ENCODE data around the gene BTBD16. TPM values are rescaled to one million over a fixed set of nuclear protein-coding genes. Genes with fewer than 3 reads are reported as not detected.

BTBD16 gene
- total and polyA plus RNA-seq, 7 experiments from 2014 or later = not detected

- POLR2A ChIA-PET = no interaction called here
- Histone ChIP-seq H3K36me3 (ENCODE audit: control insufficient read depth in 2 of 3, insufficient read depth in 3 of 3, low read length in 3 of 3) (no peaks in the 10 kb centered on the region), H3K4me3 (ENCODE audit: low read length) (no peak overlapping the region), H3K27ac (ENCODE audit: low read depth, low read length) (no peak overlapping the region), H3K4me1 (ENCODE audit: control insufficient read depth in 2 of 2, insufficient read depth in 2 of 2, low read length in 2 of 2) (no peaks in the 10 kb centered on the region), H3K9me3 (ENCODE audit: control insufficient read depth in 2 of 3, low read length in 3 of 3) (no peaks in the 10 kb centered on the region), H3K27me3 (ENCODE audit: control insufficient read depth in 2 of 2, insufficient read depth in 2 of 2, low read length in 2 of 2) (no peaks in the 10 kb centered on the region)
- Mint-ChIP-seq H3K27ac (no peak overlapping the region), H3K36me3 (peaks cover 0 to 5% (median 0%) of the 10 kb centered on the region in 5 donors), H3K9me3 (peaks cover 0 to 28% (median 15%) of the 10 kb centered on the region in 11 donors), H3K4me1 (no peaks in the 10 kb centered on the region), H3K27me3 (peaks cover 5 to 30% (median 20%) of the 10 kb centered on the region in 5 donors), H3K4me3 (no peak overlapping the region)
- no peak for ATAC-seq
- CTCF ChIA-PET = interaction anchor here (0.5 to 1.3 kb wide), 2 partner anchors 9 to 38 kb away, joined by 3 to 5 read pairs; no protein-coding TSS in a partner anchor
- intact Hi-C loops (cut with micrococcal nuclease) = no loop called here
- no peak for DNase-seq
These were observed 12.0 kb upstream of the BTBD16 start for GRCh38 chr10:122259075-122259466.

DNA sequence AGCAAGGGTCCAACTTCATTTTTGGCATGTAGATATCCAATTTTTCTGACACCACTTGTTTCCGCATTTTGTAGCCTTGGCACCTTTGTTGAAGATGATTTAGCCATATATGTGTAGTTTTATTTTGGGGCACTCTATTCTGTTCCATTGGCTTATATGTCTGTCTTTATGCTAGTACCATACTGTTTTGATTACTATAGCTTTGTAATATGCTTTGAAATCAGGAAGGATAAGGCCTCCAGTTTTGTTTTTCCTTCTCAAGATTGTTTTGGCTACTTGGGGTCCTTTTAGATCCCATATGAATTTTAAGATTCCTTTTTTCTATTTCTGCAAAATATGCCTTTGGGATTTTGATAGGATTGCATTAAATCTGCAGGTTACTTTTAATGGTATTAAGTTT is 9.5 kb upstream of the BTBD16 start:
- no peaks in the 10 kb centered on the region for H3K4me1 ChIP-seq (ENCODE audit: control insufficient read depth in 2 of 2, insufficient read depth in 2 of 2, low read length in 2 of 2)
- Mint-ChIP-seq H3K4me3 (no peak overlapping the region), H3K9me3 (peaks cover 0 to 33% (median 16%) of the 10 kb centered on the region in 11 donors), H3K4me1 (no peaks in the 10 kb centered on the region), H3K36me3 (peaks cover 0 to 5% (median 0%) of the 10 kb centered on the region in 5 donors), H3K27ac (no peak overlapping the region), H3K27me3 (peaks cover 5 to 46% (median 29%) of the 10 kb centered on the region in 5 donors)
- no peak for DNase-seq
- H3K36me3 ChIP-seq (ENCODE audit: control insufficient read depth in 2 of 3, insufficient read depth in 3 of 3, low read length in 3 of 3) = no peaks in the 10 kb centered on the region
- no peak overlapping the region for H3K4me3 ChIP-seq (ENCODE audit: low read length)
- intact Hi-C loops (cut with micrococcal nuclease) = no loop called here
- POLR2A ChIA-PET = no interaction called here
- no peak for ATAC-seq
- no peaks in the 10 kb centered on the region for H3K27me3 ChIP-seq (ENCODE audit: control insufficient read depth in 2 of 2, insufficient read depth in 2 of 2, low read length in 2 of 2)
- no peak overlapping the region for H3K27ac ChIP-seq (ENCODE audit: low read depth, low read length)
- H3K9me3 ChIP-seq (ENCODE audit: control insufficient read depth in 2 of 3, low read length in 3 of 3) = no peaks in the 10 kb centered on the region
- CTCF ChIA-PET = no interaction called here

DNA sequence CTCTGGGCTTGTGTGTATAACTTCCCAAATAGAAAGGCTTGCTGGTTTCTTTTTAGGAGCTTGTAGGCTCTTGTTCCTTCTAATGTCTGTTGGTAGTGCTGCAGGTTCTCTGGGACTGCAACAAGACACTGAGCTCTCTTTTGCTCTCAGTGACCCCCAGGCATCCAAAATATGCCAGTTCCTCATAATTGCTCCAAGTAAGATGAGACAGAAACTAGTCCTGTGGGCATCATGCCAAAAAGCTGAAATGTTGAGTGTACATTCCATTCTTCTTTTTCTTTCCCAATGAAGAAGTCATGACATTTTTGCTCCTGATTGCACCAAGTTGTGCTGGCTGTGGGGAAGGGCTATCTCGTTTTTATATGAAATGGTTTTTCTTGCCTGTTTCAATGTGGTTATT is 7.1 kb upstream of the BTBD16 start:
- ATAC-seq = no peak
- H3K4me3 ChIP-seq (ENCODE audit: low read length) = no peak overlapping the region
- no peaks in the 10 kb centered on the region for H3K4me1 ChIP-seq (ENCODE audit: control insufficient read depth in 2 of 2, insufficient read depth in 2 of 2, low read length in 2 of 2)
- ChIA-PET CTCF (no interaction called here), POLR2A (no interaction called here)
- H3K27me3 ChIP-seq (ENCODE audit: control insufficient read depth in 2 of 2, insufficient read depth in 2 of 2, low read length in 2 of 2) = no peaks in the 10 kb centered on the region
- H3K27ac ChIP-seq (ENCODE audit: low read depth, low read length) = no peak overlapping the region
- Mint-ChIP-seq H3K4me1 (peaks cover 0 to 4% (median 0%) of the 10 kb centered on the region in 7 donors), H3K4me3 (no peak overlapping the region), H3K27me3 (peaks cover 5 to 51% (median 39%) of the 10 kb centered on the region in 5 donors), H3K36me3 (peaks cover 0 to 5% (median 0%) of the 10 kb centered on the region in 5 donors), H3K9me3 (peaks cover 0 to 33% (median 16%) of the 10 kb centered on the region in 11 donors), H3K27ac (no peak overlapping the region)
- no peaks in the 10 kb centered on the region for H3K9me3 ChIP-seq (ENCODE audit: control insufficient read depth in 2 of 3, low read length in 3 of 3)
- DNase-seq = no peak
- intact Hi-C loops (cut with micrococcal nuclease) = no loop called here
- H3K36me3 ChIP-seq (ENCODE audit: control insufficient read depth in 2 of 3, insufficient read depth in 3 of 3, low read length in 3 of 3) = no peaks in the 10 kb centered on the region

DNA sequence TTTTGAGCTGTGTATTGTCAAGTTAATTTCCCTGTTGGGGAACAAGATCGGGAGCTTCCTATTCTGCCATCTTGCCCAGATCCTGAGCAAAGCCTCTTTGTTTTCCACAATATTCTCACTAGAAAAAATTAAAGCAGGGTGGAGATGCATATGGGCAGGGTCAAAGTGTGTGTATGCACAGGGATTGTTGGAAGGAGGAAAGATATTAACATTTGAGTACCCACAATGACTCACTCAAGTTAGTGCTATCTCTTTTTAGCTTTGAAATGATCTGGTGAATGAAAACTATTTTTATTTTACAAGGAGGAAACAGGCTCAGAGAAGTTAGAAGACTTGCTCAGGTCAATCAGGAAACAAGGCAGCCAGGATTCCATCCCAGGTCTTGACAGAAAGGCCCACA is 6.7 kb upstream of the BTBD16 start:
- POLR2A ChIA-PET = no interaction called here

GRCh38 chr10:122264931-122265330 is 6.2 kb upstream of the BTBD16 start:
- Mint-ChIP-seq H3K4me3 (no peak overlapping the region), H3K36me3 (peaks cover 0 to 5% (median 0%) of the 10 kb centered on the region in 5 donors), H3K27me3 (peaks cover 3 to 53% (median 38%) of the 10 kb centered on the region in 5 donors), H3K27ac (no peak overlapping the region), H3K9me3 (peaks cover 0 to 33% (median 15%) of the 10 kb centered on the region in 11 donors), H3K4me1 (peaks cover 0 to 4% (median 0%) of the 10 kb centered on the region in 7 donors)
- no peak overlapping the region for H3K4me3 ChIP-seq (ENCODE audit: low read length)
- no peaks in the 10 kb centered on the region for H3K36me3 ChIP-seq (ENCODE audit: control insufficient read depth in 2 of 3, insufficient read depth in 3 of 3, low read length in 3 of 3)
- DNase-seq = no peak
- H3K27ac ChIP-seq (ENCODE audit: low read depth, low read length) = no peak overlapping the region
- no peaks in the 10 kb centered on the region for H3K4me1 ChIP-seq (ENCODE audit: control insufficient read depth in 2 of 2, insufficient read depth in 2 of 2, low read length in 2 of 2)
- intact Hi-C loops (cut with micrococcal nuclease) = no loop called here
- ATAC-seq = no peak
- ChIA-PET CTCF (no interaction called here), POLR2A (no interaction called here)
- no peaks in the 10 kb centered on the region for H3K9me3 ChIP-seq (ENCODE audit: control insufficient read depth in 2 of 3, low read length in 3 of 3)
- H3K27me3 ChIP-seq (ENCODE audit: control insufficient read depth in 2 of 2, insufficient read depth in 2 of 2, low read length in 2 of 2) = no peaks in the 10 kb centered on the region

More for the DNA sequence above, 6.7 kb upstream of the BTBD16 start:
- H3K27me3 ChIP-seq (ENCODE audit: control insufficient read depth in 2 of 2, insufficient read depth in 2 of 2, low read length in 2 of 2) = no peaks in the 10 kb centered on the region
- CTCF ChIA-PET = no interaction called here
- H3K27ac ChIP-seq (ENCODE audit: low read depth, low read length) = no peak overlapping the region
- peaks cover 5 to 51% (median 39%) of the 10 kb centered on the region in 5 donors for H3K27me3 Mint-ChIP-seq
- intact Hi-C loops (cut with micrococcal nuclease) = no loop called here
- H3K4me3 ChIP-seq (ENCODE audit: low read length) = no peak overlapping the region
- H3K36me3 Mint-ChIP-seq = peaks cover 0 to 5% (median 0%) of the 10 kb centered on the region in 5 donors
- H3K4me3 Mint-ChIP-seq = no peak overlapping the region
- H3K9me3 Mint-ChIP-seq = peaks cover 0 to 33% (median 16%) of the 10 kb centered on the region in 11 donors
- DNase-seq (no peak), ATAC-seq (no peak)
- peaks cover 0 to 4% (median 0%) of the 10 kb centered on the region in 7 donors for H3K4me1 Mint-ChIP-seq
- no peaks in the 10 kb centered on the region for H3K9me3 ChIP-seq (ENCODE audit: control insufficient read depth in 2 of 3, low read length in 3 of 3)
- H3K27ac Mint-ChIP-seq = no peak overlapping the region
- no peaks in the 10 kb centered on the region for H3K4me1 ChIP-seq (ENCODE audit: control insufficient read depth in 2 of 2, insufficient read depth in 2 of 2, low read length in 2 of 2)
- no peaks in the 10 kb centered on the region for H3K36me3 ChIP-seq (ENCODE audit: control insufficient read depth in 2 of 3, insufficient read depth in 3 of 3, low read length in 3 of 3)

DNA sequence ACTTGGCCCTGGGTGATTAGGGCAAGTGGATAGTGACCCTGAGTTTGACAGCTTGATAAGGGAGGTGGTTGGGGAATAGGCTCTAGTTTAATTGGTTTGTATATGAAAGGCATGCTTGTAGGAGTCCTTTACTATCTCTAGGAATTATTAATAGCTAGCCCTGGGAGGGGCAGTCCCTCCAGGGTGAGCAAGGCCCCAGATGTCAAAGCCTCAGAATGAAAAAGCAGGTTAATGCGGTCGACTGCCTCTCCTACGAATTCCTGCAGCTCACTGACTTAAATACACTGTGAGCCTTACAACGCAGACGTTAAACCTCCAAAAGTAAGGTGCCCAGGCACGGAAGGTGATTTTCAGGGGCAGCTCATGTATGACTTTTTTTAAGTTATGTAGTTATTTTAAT is 5.2 kb upstream of the BTBD16 start:
- Mint-ChIP-seq H3K4me3 (no peak overlapping the region), H3K27me3 (peaks cover 0 to 47% (median 35%) of the 10 kb centered on the region in 5 donors), H3K36me3 (peaks cover 0 to 5% (median 0%) of the 10 kb centered on the region in 5 donors), H3K9me3 (peaks cover 0 to 29% (median 15%) of the 10 kb centered on the region in 11 donors), H3K4me1 (peaks cover 0 to 4% (median 0%) of the 10 kb centered on the region in 7 donors), H3K27ac (no peak overlapping the region)
- H3K9me3 ChIP-seq (ENCODE audit: control insufficient read depth in 2 of 3, low read length in 3 of 3) = no peaks in the 10 kb centered on the region
- no peaks in the 10 kb centered on the region for H3K4me1 ChIP-seq (ENCODE audit: control insufficient read depth in 2 of 2, insufficient read depth in 2 of 2, low read length in 2 of 2)
- no peak overlapping the region for H3K4me3 ChIP-seq (ENCODE audit: low read length)
- ChIA-PET CTCF (no interaction called here), POLR2A (no interaction called here)
- H3K27ac ChIP-seq (ENCODE audit: low read depth, low read length) = no peak overlapping the region
- DNase-seq = no peak
- no peaks in the 10 kb centered on the region for H3K27me3 ChIP-seq (ENCODE audit: control insufficient read depth in 2 of 2, insufficient read depth in 2 of 2, low read length in 2 of 2)
- no peaks in the 10 kb centered on the region for H3K36me3 ChIP-seq (ENCODE audit: control insufficient read depth in 2 of 3, insufficient read depth in 3 of 3, low read length in 3 of 3)
- no peak for ATAC-seq
- intact Hi-C loops (cut with micrococcal nuclease) = no loop called here
